IMR-90 (cell line): ENCODE measurements around the gene ZG16B. TPM values are rescaled to one million over a fixed set of nuclear protein-coding genes. Genes with fewer than 3 reads are reported as not detected.

ENCODE experiments used
- ATAC-seq: fragments of 200-7000 bp; cut with Tn5 transposase; 2 replicates; pipeline ENCODE4 v1.9.1; 2020; ENCODE audit warnings: low read depth, mild to moderate bottlenecking, moderate library complexity
- BruUV-seq: library from RNA; stranded (reverse); fragments of 400-500 nt; replicated peaks from 2 replicates; lab custom pipeline; 2021; lab: Mats Ljungman, UMichigan
- CTCF ChIA-PET: fragments of 300-600 bp; formaldehyde crosslinking; extraction: SDS; loops from one replicate; lab custom pipeline; 2021; ENCODE audit warnings: antibody characterized with exemption; lab: Yijun Ruan, JAX
- POLR2A ChIA-PET: fragments of 300-600 bp; sonication (Branson Sonifier 250); formaldehyde crosslinking; loops from one replicate; lab custom pipeline; 2022; ENCODE audit warnings: antibody characterized with exemption; ENCODE audit not compliant: unreplicated experiment; lab: Charles Lee
- DNase-seq: peaks from one replicate; pipeline ENCODE4 v3.0.0; 2013
- H2AFZ ChIP-seq: replicated peaks from 2 replicates; pipeline ENCODE3; 2013; ENCODE audit warnings: low read length, mild to moderate bottlenecking; ENCODE audit not compliant: poor library complexity
- H2AK5ac ChIP-seq: 2 replicates; pipeline ENCODE4 v1.6.1; 2013; ENCODE audit warnings: low read depth, low read length, inconsistent platforms
- H2AK9ac ChIP-seq: replicated peaks from 2 replicates; pipeline ENCODE3; 2013; ENCODE audit warnings: mild to moderate bottlenecking, low read depth, low read length, moderate library complexity; ENCODE audit not compliant: poor library complexity
- H2BK120ac ChIP-seq: 2 replicates; pipeline ENCODE4 v1.6.1; 2013; ENCODE audit warnings: low read depth, low read length, inconsistent platforms
- H2BK15ac ChIP-seq: 3 replicates; pipeline ENCODE4 v1.6.1; 2013; ENCODE audit warnings: low read depth, low read length, inconsistent platforms
- H2BK20ac ChIP-seq: 2 replicates; pipeline ENCODE4 v1.6.1; 2013; ENCODE audit warnings: low read depth, mild to moderate bottlenecking, inconsistent platforms, low read length, moderate library complexity
- H2BK5ac ChIP-seq: 2 replicates; pipeline ENCODE4 v1.6.1; 2013; ENCODE audit warnings: mild to moderate bottlenecking, low read depth, low read length, inconsistent platforms; ENCODE audit not compliant: poor library complexity, severe bottlenecking
- H3K14ac ChIP-seq: replicated peaks from 2 replicates; pipeline ENCODE4 v1.6.1; 2013; ENCODE audit warnings: low read depth, low read length, inconsistent platforms
- H3K18ac ChIP-seq: 2 replicates; pipeline ENCODE4 v1.6.1; 2013; ENCODE audit warnings: low read depth, low read length, control low read depth
- H3K23ac ChIP-seq: 2 replicates; pipeline ENCODE4 v1.6.1; 2013; ENCODE audit warnings: low read depth, low read length, inconsistent platforms
- H3K27ac ChIP-seq: 2 replicates; pipeline ENCODE4 v1.5.1; 2013; ENCODE audit warnings: mild to moderate bottlenecking, control low read depth, low read length; ENCODE audit not compliant: insufficient read depth
- H3K27me3 ChIP-seq: 2 replicates; pipeline ENCODE4 v1.6.1; 2013; ENCODE audit warnings: low read length; ENCODE audit not compliant: control insufficient read depth, insufficient read depth
- H3K36me3 ChIP-seq: 2 replicates; pipeline ENCODE4 v1.6.1; 2013; ENCODE audit warnings: low read length, mixed read lengths; ENCODE audit not compliant: control insufficient read depth, insufficient read depth
- H3K4ac ChIP-seq: 2 replicates; pipeline ENCODE4 v1.6.1; 2013; ENCODE audit warnings: low read depth, low read length, inconsistent platforms
- H3K4me1 ChIP-seq: 2 replicates; pipeline ENCODE4 v1.6.1; 2013; ENCODE audit warnings: low read length, mixed read lengths; ENCODE audit not compliant: control insufficient read depth, insufficient read depth
- H3K4me2 ChIP-seq: 2 replicates; pipeline ENCODE4 v1.6.1; 2013; ENCODE audit warnings: low read depth, mild to moderate bottlenecking, control low read depth, low read length, moderate library complexity
- H3K4me3 ChIP-seq: 2 replicates; pipeline ENCODE4 v1.5.1; 2013; ENCODE audit warnings: low read depth, mild to moderate bottlenecking, control low read depth, low read length, moderate library complexity; ENCODE audit not compliant: insufficient read depth
- H3K56ac ChIP-seq: 2 replicates; pipeline ENCODE4 v1.6.1; 2013; ENCODE audit warnings: low read length, inconsistent platforms; ENCODE audit not compliant: insufficient read depth; ENCODE audit errors: extremely low read depth
- H3K79me1 ChIP-seq, 2 experiments: 2 replicates each; pipeline ENCODE4 v1.6.1; 2013; ENCODE audit warnings: low read length in 2 of 2, inconsistent platforms in 1 of 2, low read depth in 1 of 2
- H3K9ac ChIP-seq: 2 replicates; pipeline ENCODE4 v1.6.1; 2013; ENCODE audit warnings: low read depth, low read length, control low read depth
- H3K9me1 ChIP-seq: 2 replicates; pipeline ENCODE4 v1.6.1; 2013; ENCODE audit warnings: low read length, inconsistent platforms; ENCODE audit not compliant: insufficient read depth
- H3K9me3 ChIP-seq: 2 replicates; pipeline ENCODE4 v1.6.1; 2013; ENCODE audit warnings: low read length; ENCODE audit not compliant: control insufficient read depth, insufficient read depth
- H4K20me1 ChIP-seq: 2 replicates; pipeline ENCODE4 v1.6.1; 2013; ENCODE audit warnings: low read length, inconsistent platforms; ENCODE audit not compliant: insufficient read depth
- H4K5ac ChIP-seq: 2 replicates; pipeline ENCODE4 v1.6.1; 2013; ENCODE audit warnings: mild to moderate bottlenecking, low read depth, low read length, control low read depth
- H4K8ac ChIP-seq, 2 experiments: 2 replicates each; pipeline ENCODE4 v1.6.1; 2013; ENCODE audit warnings: low read depth in 2 of 2, low read length in 2 of 2, control low read depth in 1 of 2, inconsistent platforms in 1 of 2
- H4K91ac ChIP-seq: 2 replicates; pipeline ENCODE4 v1.6.1; 2013; ENCODE audit warnings: low read depth, low read length, inconsistent platforms; ENCODE audit not compliant: insufficient read depth
- BHLHE40 ChIP-seq: fragments of 150-350 bp; IDR thresholded peaks from 2 replicates; pipeline ENCODE4 v1.6.1; 2016; ENCODE audit warnings: mild to moderate bottlenecking, low read depth, low read length
- CEBPB ChIP-seq: IDR thresholded peaks from 2 replicates; pipeline ENCODE4 v1.6.1; 2012; ENCODE audit warnings: low read depth, low read length, improper control_type of control experiment
- CHD1 ChIP-seq: IDR thresholded peaks from 2 replicates; pipeline ENCODE4 v1.6.1; 2012; ENCODE audit warnings: low read depth, low read length, improper control_type of control experiment
- FOS ChIP-seq: fragments of 150-350 bp; IDR thresholded peaks from 2 replicates; pipeline ENCODE4 v1.6.1; 2016; ENCODE audit warnings: low read depth, low read length
- MAFK ChIP-seq: IDR thresholded peaks from 2 replicates; pipeline ENCODE4 v1.6.1; 2012; ENCODE audit warnings: low read depth, low read length, improper control_type of control experiment
- MAZ ChIP-seq: IDR thresholded peaks from 2 replicates; pipeline ENCODE4 v1.6.1; 2012; ENCODE audit warnings: low read depth, mild to moderate bottlenecking, low read length, improper control_type of control experiment, moderate library complexity, borderline replicate concordance
- MXI1 ChIP-seq: IDR thresholded peaks from 2 replicates; pipeline ENCODE4 v1.6.1; 2012; ENCODE audit warnings: low read depth, mild to moderate bottlenecking, low read length, moderate library complexity, borderline replicate concordance
- NFE2L2 ChIP-seq: fragments of 150-350 bp; IDR thresholded peaks from 2 replicates; pipeline ENCODE4 v1.6.1; 2016; ENCODE audit warnings: low read depth, mild to moderate bottlenecking, low read length
- POLR2A ChIP-seq: IDR thresholded peaks from 2 replicates; pipeline ENCODE4 v1.6.1; 2012; ENCODE audit warnings: mild to moderate bottlenecking, low read depth, low read length
- RAD21 ChIP-seq: IDR thresholded peaks from 2 replicates; pipeline ENCODE4 v1.6.1; 2012; ENCODE audit warnings: low read length, improper control_type of control experiment
- RCOR1 ChIP-seq: IDR thresholded peaks from 2 replicates; pipeline ENCODE4 v1.6.1; 2012; ENCODE audit warnings: mild to moderate bottlenecking, low read length, improper control_type of control experiment; ENCODE audit not compliant: insufficient replicate concordance
- RFX5 ChIP-seq: IDR thresholded peaks from 2 replicates; pipeline ENCODE4 v1.8.0; 2012; ENCODE audit warnings: low read depth, mild to moderate bottlenecking, low read length, moderate library complexity
- SMC3 ChIP-seq: fragments of 150-350 bp; IDR thresholded peaks from 2 replicates; pipeline ENCODE4 v1.6.1; 2016; ENCODE audit warnings: low read depth, mild to moderate bottlenecking, antibody characterized with exemption, low read length, moderate library complexity
- WGBS, 2 experiments: methylation state at CpG; one replicate each; pipeline versions ENCODE4 v1.1.5 to v1.1.7; 2013; ENCODE audit warnings: missing lambda C conversion rate in 2 of 2; ENCODE audit not compliant: insufficient read length in 1 of 2; ENCODE audit errors: extremely low coverage in 2 of 2; 5-methylcytosine and 5-hydroxymethylcytosine counted together
- dilution Hi-C: fragments of 300-500 bp; cut with HindIII; formaldehyde crosslinking; loops from one replicate; pipeline ENCODE4 v1.14.3; 2018; ENCODE audit warnings: low sequenced_read_pairs; ENCODE audit not compliant: unreplicated experiment
- in situ Hi-C: fragments of 300-500 bp; cut with MboI; formaldehyde crosslinking; loops from 3 replicates; pipeline ENCODE4 v1.14.3; 2019; ENCODE audit warnings: low sequenced_read_pairs, inconsistent platforms, mixed read lengths
- intact Hi-C: fragments of 100-400 bp; cut with micrococcal nuclease; formaldehyde crosslinking; loops from 2 replicates; pipeline ENCODE4 v1.10.0; 2022
- polyA plus RNA-seq, 3 experiments: library from polyadenylated mRNA; depleted of rRNA; stranded (reverse); fragments of >200 nt; gene quantifications; 2 replicates each; pipeline ENCODE4 v1.2.3, GENCODE V29; 2012; ENCODE audit warnings: low replicate concordance in 1 of 3
- total RNA-seq: library from RNA; depleted of rRNA; stranded (reverse); fragments of >200 nt; gene quantifications from 2 replicates; pipeline ENCODE4 v1.2.3, GENCODE V29; 2012
- TF ChIP-seq, protein P1 (sequence below): conservative IDR thresholded peaks from 2 replicates; pipeline ENCODE4 v1.5.1; 2012; ENCODE audit warnings: mild to moderate bottlenecking, low read depth, low read length, improper control_type of control experiment
- TF ChIP-seq, protein P2 (sequence below): fragments of 150-350 bp; IDR thresholded peaks from 2 replicates; pipeline ENCODE4 v1.6.1; 2017; ENCODE audit warnings: mild to moderate bottlenecking, antibody characterized with exemption, low read length, low read depth
- TF ChIP-seq, protein P3 (sequence below): fragments of 150-350 bp; IDR thresholded peaks from 2 replicates; pipeline ENCODE4 v1.6.1; 2016; ENCODE audit warnings: low read depth, mild to moderate bottlenecking, low read length, moderate library complexity, borderline replicate concordance

Gene ZG16B
- total and polyA plus RNA-seq, 2 of the 4 experiments (the other 2 are of a cell fraction), result 0.54 to 0.65 TPM

DNA sequence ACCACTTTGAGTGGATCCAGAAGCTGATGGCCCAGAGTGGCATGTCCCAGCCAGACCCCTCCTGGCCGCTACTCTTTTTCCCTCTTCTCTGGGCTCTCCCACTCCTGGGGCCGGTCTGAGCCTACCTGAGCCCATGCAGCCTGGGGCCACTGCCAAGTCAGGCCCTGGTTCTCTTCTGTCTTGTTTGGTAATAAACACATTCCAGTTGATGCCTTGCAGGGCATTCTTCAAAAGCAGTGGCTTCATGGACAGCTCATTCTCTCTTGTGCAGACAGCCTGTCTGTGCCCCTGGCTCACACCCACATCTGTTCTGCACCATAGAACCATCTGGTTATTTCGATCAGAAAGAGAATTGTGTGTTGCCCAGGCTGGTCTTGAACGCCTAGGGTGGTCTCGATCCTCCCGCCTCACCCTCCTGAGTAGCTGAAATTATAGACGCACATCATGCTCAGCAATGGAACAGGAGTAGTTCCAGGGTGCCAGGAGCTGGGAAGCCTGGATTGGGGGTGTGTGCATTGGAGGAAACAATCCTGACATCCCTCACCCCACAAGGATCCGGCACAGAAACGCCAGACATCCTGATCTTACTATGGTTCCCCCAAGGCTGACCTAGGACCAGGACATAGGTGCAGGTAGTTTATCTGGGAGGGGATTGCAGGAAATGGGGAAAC, 8.5 kb upstream of the ZG16B start:
- H2AK5ac ChIP-seq, result no peak overlapping the region
- H2BK5ac ChIP-seq, result no peak overlapping the region
- H3K14ac ChIP-seq, result no peak overlapping the region
- no peak overlapping the region for H3K4me2 ChIP-seq
- no peak overlapping the region for H2BK20ac ChIP-seq
- H3K4me1 ChIP-seq, result no peaks in the 10 kb centered on the region
- no peak overlapping the region for H4K5ac ChIP-seq
- no peak overlapping the region for H2AFZ ChIP-seq
- ATAC-seq, result no peak
- no peak overlapping the region for H3K9ac ChIP-seq
- DNase-seq, result no peak
- H3K9me1 ChIP-seq, result no peaks in the 10 kb centered on the region
- BruUV-seq, result no TSS peak
- TF ChIP-seq MXI1 (no peak), MAZ (no peak), FOS (no peak), MAFK (no peak), NFE2L2 (no peak), SMC3 (no peak), RCOR1 (no peak), RAD21 (no peak), BHLHE40 (no peak), RFX5 (no peak), CEBPB (no peak), POLR2A (no peak), CHD1 (no peak)
- TF ChIP-seq, protein P1, sequence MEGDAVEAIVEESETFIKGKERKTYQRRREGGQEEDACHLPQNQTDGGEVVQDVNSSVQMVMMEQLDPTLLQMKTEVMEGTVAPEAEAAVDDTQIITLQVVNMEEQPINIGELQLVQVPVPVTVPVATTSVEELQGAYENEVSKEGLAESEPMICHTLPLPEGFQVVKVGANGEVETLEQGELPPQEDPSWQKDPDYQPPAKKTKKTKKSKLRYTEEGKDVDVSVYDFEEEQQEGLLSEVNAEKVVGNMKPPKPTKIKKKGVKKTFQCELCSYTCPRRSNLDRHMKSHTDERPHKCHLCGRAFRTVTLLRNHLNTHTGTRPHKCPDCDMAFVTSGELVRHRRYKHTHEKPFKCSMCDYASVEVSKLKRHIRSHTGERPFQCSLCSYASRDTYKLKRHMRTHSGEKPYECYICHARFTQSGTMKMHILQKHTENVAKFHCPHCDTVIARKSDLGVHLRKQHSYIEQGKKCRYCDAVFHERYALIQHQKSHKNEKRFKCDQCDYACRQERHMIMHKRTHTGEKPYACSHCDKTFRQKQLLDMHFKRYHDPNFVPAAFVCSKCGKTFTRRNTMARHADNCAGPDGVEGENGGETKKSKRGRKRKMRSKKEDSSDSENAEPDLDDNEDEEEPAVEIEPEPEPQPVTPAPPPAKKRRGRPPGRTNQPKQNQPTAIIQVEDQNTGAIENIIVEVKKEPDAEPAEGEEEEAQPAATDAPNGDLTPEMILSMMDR, result no peak
- TF ChIP-seq, protein P2, sequence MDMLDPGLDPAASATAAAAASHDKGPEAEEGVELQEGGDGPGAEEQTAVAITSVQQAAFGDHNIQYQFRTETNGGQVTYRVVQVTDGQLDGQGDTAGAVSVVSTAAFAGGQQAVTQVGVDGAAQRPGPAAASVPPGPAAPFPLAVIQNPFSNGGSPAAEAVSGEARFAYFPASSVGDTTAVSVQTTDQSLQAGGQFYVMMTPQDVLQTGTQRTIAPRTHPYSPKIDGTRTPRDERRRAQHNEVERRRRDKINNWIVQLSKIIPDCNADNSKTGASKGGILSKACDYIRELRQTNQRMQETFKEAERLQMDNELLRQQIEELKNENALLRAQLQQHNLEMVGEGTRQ, result no peak
- TF ChIP-seq, protein P3, sequence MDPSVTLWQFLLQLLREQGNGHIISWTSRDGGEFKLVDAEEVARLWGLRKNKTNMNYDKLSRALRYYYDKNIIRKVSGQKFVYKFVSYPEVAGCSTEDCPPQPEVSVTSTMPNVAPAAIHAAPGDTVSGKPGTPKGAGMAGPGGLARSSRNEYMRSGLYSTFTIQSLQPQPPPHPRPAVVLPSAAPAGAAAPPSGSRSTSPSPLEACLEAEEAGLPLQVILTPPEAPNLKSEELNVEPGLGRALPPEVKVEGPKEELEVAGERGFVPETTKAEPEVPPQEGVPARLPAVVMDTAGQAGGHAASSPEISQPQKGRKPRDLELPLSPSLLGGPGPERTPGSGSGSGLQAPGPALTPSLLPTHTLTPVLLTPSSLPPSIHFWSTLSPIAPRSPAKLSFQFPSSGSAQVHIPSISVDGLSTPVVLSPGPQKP, result no peak
- H4K91ac ChIP-seq, result no peak overlapping the region
- ChIA-PET POLR2A (no interaction called here), CTCF (no interaction called here)
- dilution Hi-C loops (no loop called here), intact Hi-C loops (no loop called here), in situ Hi-C loops (no loop called here)
- no peaks in the 10 kb centered on the region for H4K20me1 ChIP-seq
- no peak overlapping the region for H3K23ac ChIP-seq
- H3K9me3 ChIP-seq, result no peaks in the 10 kb centered on the region
- H2BK120ac ChIP-seq, result no peak overlapping the region
- no peaks in the 10 kb centered on the region for H3K79me1 ChIP-seq
- no peak overlapping the region for H3K4ac ChIP-seq
- H2AK9ac ChIP-seq, result no peak overlapping the region
- WGBS, 2 experiments, result no CpG with 5 or more reads among the region's 9 CpGs
- H3K27ac ChIP-seq, result no peak overlapping the region
- H3K18ac ChIP-seq, result no peak overlapping the region
- no peak overlapping the region for H2BK15ac ChIP-seq
- H4K8ac ChIP-seq, result no peak overlapping the region
- no peaks in the 10 kb centered on the region for H3K36me3 ChIP-seq
- H3K4me3 ChIP-seq, result no peak overlapping the region
- H3K27me3 ChIP-seq, result peaks cover 56% of the 10 kb centered on the region
- no peak overlapping the region for H3K56ac ChIP-seq
